ENCODE measurements around the gene SNHG17. TPM values are rescaled to one million over a fixed set of nuclear protein-coding genes. Genes with fewer than 3 reads are reported as not detected.
"Not testable (repeated sequence)": the region's sequence is repeated elsewhere in the genome, so short reads cannot be mapped to it uniquely, and the experiment has no call there.

Gene SNHG17
- total RNA-seq, 1 donor from 2014 or later, result 23.8 TPM

- no peak overlapping the region for H3K27ac ChIP-seq
- DNase-seq (no peak), ATAC-seq (no peak)
- H3K27me3 ChIP-seq, result no peaks in the 10 kb centered on the region
- intact Hi-C loops (cut with DNase I), result no loop called here
- no peaks in the 10 kb centered on the region for H3K9me3 ChIP-seq
- H3K4me3 ChIP-seq, result no peak overlapping the region
- TF ChIP-seq CTCF (IDR thresholded peaks at IDR 0.05), result no peak
- no peaks in the 10 kb centered on the region for H3K4me1 ChIP-seq
- no peaks in the 10 kb centered on the region for H3K36me3 ChIP-seq
These were observed 52.0 kb downstream of the SNHG17 start for GRCh38 chr20:38383147-38383546.

DNA sequence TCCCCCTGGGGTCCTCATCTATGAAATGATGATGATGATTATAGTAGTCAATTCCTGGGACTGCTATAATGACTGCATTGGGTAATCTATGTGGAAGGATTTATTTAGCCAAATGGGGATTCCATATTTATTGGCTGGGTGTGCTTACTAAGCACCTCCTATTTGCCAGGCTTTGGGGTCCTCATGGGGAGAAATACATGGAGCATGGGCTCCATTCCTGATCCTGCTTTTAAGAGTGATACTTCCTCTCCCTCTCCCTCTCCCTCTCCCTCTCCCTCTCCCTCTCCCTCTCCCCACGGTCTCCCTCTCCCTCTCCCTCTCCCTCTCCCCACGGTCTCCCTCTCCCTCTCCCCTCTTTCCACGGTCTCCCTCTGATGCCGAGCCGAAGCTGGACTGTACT is 57.3 kb downstream of the SNHG17 start:
- H3K9me3 ChIP-seq; H3K36me3 ChIP-seq; H3K27me3 ChIP-seq; H3K4me1 ChIP-seq; DNase-seq; ATAC-seq; H3K4me3 ChIP-seq; H3K27ac ChIP-seq; intact Hi-C loops (cut with DNase I): not testable (repeated sequence)

GRCh38 chr20:38377039-38377685 is 58.0 kb downstream of the SNHG17 start:
- no peak for DNase-seq
- Histone ChIP-seq H3K4me3 (no peak overlapping the region), H3K27me3 (no peaks in the 10 kb centered on the region), H3K36me3 (no peaks in the 10 kb centered on the region), H3K4me1 (peaks cover 4% of the 10 kb centered on the region), H3K9me3 (no peaks in the 10 kb centered on the region), H3K27ac (no peak overlapping the region)
- intact Hi-C loops (cut with DNase I), result no loop called here
- TF ChIP-seq CTCF (IDR thresholded peaks at IDR 0.05), result no peak
- ATAC-seq, result no peak

- Histone ChIP-seq H3K27me3 (no peaks in the 10 kb centered on the region), H3K4me1 (peaks cover 4% of the 10 kb centered on the region), H3K4me3 (no peak overlapping the region), H3K27ac (no peak overlapping the region), H3K9me3 (no peaks in the 10 kb centered on the region), H3K36me3 (no peaks in the 10 kb centered on the region)
- intact Hi-C loops (cut with DNase I), result no loop called here
- DNase-seq, result no peak
- no peak for TF ChIP-seq CTCF (IDR thresholded peaks at IDR 0.05)
- no peak for ATAC-seq
These were observed 61.2 kb downstream of the SNHG17 start for GRCh38 chr20:38373898-38374297.

DNA sequence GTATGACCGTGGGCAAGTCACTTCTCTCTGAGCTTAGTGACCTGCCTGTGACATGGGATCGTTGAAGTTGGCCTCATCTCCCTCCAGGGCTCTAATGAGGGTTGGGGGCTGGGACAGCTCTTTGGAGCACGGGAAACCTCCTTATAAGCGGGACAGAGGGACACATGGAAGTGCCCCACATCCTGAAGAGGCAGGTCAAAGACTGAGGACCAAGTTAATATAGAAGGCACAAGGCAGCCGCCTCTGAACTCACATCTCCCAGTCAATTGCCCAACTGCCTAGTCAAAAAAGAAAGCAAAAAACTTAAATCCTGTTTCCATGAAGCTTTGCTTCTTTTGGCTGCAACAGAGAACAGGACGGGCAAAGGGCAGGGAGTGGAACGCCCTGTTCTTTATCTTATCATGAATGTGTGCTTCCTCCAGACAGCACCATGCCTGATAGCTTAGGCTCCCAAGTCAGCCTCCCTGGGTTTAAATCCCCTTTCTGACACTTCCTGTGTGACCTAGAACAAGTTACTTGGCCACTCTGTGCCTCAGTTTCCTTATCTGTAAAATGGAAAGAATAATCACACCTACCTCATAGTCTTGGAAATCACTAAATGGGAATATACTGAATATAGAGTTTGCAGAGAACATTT is 61.8 kb downstream of the SNHG17 start:
- Histone ChIP-seq H3K27me3 (no peaks in the 10 kb centered on the region), H3K27ac (no peak overlapping the region), H3K9me3 (no peaks in the 10 kb centered on the region), H3K4me1 (peaks cover 4% of the 10 kb centered on the region), H3K4me3 (no peak overlapping the region), H3K36me3 (no peaks in the 10 kb centered on the region)
- no peak for DNase-seq
- intact Hi-C loops (cut with DNase I), result no loop called here
- ATAC-seq, result no peak
- TF ChIP-seq CTCF (IDR thresholded peaks at IDR 0.05), result no peak

- Histone ChIP-seq H3K27ac (no peak overlapping the region), H3K9me3 (no peaks in the 10 kb centered on the region), H3K27me3 (no peaks in the 10 kb centered on the region), H3K36me3 (no peaks in the 10 kb centered on the region), H3K4me3 (no peak overlapping the region), H3K4me1 (peaks cover 4% of the 10 kb centered on the region)
- ATAC-seq (no peak), DNase-seq (no peak)
- TF ChIP-seq CTCF (IDR thresholded peaks at IDR 0.05), result no peak
- intact Hi-C loops (cut with DNase I), result no loop called here
These were observed 62.3 kb downstream of the SNHG17 start for GRCh38 chr20:38372806-38373205.

Other genes with a start within 250 kb of the SNHG17 start
- gene KIAA1755, start 174.6 kb downstream of the SNHG17 start, total RNA-seq, result 2.3 TPM
- not detected for gene BPI, start 131.2 kb downstream of the SNHG17 start, total RNA-seq
- 0.26 TPM for gene LBP, start 88.8 kb downstream of the SNHG17 start, total RNA-seq
- gene RALGAPB, start 37.5 kb upstream of the SNHG17 start, total RNA-seq, result 35.4 TPM
- gene ADIG, start 145.9 kb upstream of the SNHG17 start, total RNA-seq, result not detected
- 0.72 TPM for gene ARHGAP40, start 166.5 kb upstream of the SNHG17 start, total RNA-seq

Data from upper lobe of right lung (tissue), 1 donor.